Hepatocyte (in vitro differentiated cells): ENCODE measurements around the gene IGF2. TPM values are rescaled to one million over a fixed set of nuclear protein-coding genes. Genes with fewer than 3 reads are reported as not detected.

Experiments used
- DNase-seq: peaks from one replicate; pipeline ENCODE4 v3.0.0-alpha.2; 2016; ENCODE audit warnings: low spot score
- H2AFZ ChIP-seq: fragments of 200-600 bp; sonication (generic); 2 replicates; pipeline ENCODE4 v1.6.0; 2016; ENCODE audit warnings: antibody characterized with exemption, mild to moderate bottlenecking
- H3K27ac ChIP-seq: fragments of 200-600 bp; sonication (generic); 2 replicates; pipeline ENCODE4 v1.5.1; 2016; ENCODE audit warnings: mild to moderate bottlenecking
- H3K27me3 ChIP-seq: fragments of 200-600 bp; sonication (generic); 2 replicates; pipeline ENCODE4 v1.6.1; 2016
- H3K36me3 ChIP-seq: fragments of 200-600 bp; sonication (generic); replicated peaks from 2 replicates; pipeline ENCODE4 v1.5.1; 2016; ENCODE audit warnings: low read depth; ENCODE audit not compliant: insufficient read depth
- H3K4me1 ChIP-seq: fragments of 200-600 bp; sonication (generic); 2 replicates; pipeline ENCODE4 v1.5.1; 2016; ENCODE audit warnings: mild to moderate bottlenecking, moderate library complexity; ENCODE audit not compliant: insufficient read depth
- H3K4me2 ChIP-seq: fragments of 200-600 bp; sonication (generic); 2 replicates; pipeline ENCODE4 v1.6.0; 2016
- H3K4me3 ChIP-seq: fragments of 200-600 bp; sonication (generic); 2 replicates; pipeline ENCODE4 v1.5.1; 2016; ENCODE audit warnings: mild to moderate bottlenecking
- H3K79me2 ChIP-seq: fragments of 200-600 bp; sonication (generic); 2 replicates; pipeline ENCODE4 v1.6.0; 2017; ENCODE audit warnings: mild to moderate bottlenecking
- H3K9me2 ChIP-seq: fragments of 200-600 bp; sonication (generic); replicated peaks from 2 replicates; pipeline ENCODE4 v1.6.0; 2017; ENCODE audit warnings: mild to moderate bottlenecking; ENCODE audit not compliant: insufficient read depth
- H3K9me3 ChIP-seq: fragments of 200-600 bp; sonication (generic); 2 replicates; pipeline ENCODE4 v1.5.1; 2016; ENCODE audit warnings: low read depth, mild to moderate bottlenecking
- H4K20me1 ChIP-seq: fragments of 200-600 bp; sonication (generic); 2 replicates; pipeline ENCODE4 v1.6.0; 2016; ENCODE audit warnings: mild to moderate bottlenecking; ENCODE audit not compliant: insufficient read depth, poor library complexity, severe bottlenecking
- CTCF ChIP-seq: fragments of 200-600 bp; sonication (generic); IDR thresholded peaks from 2 replicates; pipeline ENCODE4 v1.5.1; 2016; ENCODE audit warnings: antibody characterized with exemption, mild to moderate bottlenecking; ENCODE audit not compliant: poor library complexity
- EZH2 ChIP-seq: fragments of 200-600 bp; sonication (generic); IDR thresholded peaks from 2 replicates; pipeline ENCODE4 v1.6.1; 2016; ENCODE audit warnings: antibody characterized with exemption, mild to moderate bottlenecking, borderline replicate concordance
- EZH2phosphoT487 ChIP-seq: fragments of 200-600 bp; sonication (generic); IDR thresholded peaks from one replicate; pipeline ENCODE4 v1.6.1; 2018; ENCODE audit warnings: antibody characterized with exemption, mild to moderate bottlenecking, low read depth, moderate library complexity; ENCODE audit not compliant: unreplicated experiment, severe bottlenecking
- WGBS: methylation state at CpG from one replicate; pipeline ENCODE4 v1.1.6; 2016; ENCODE audit warnings: low lambda C conversion rate; ENCODE audit errors: missing lambda C conversion rate; 5-methylcytosine and 5-hydroxymethylcytosine counted together
- polyA plus RNA-seq: library from polyadenylated mRNA; unstranded; fragments of >200 nt; fragmentation: Nextera tagmentation; extraction: Ambion mirVana; gene quantifications from 2 replicates; pipeline ENCODE4 v1.2.1, GENCODE V29; 2016
- total RNA-seq: library from RNA; depleted of rRNA; stranded (reverse); fragments of >200 nt; gene quantifications from 2 replicates; pipeline ENCODE4 v1.2.3, GENCODE V29; 2014

Gene IGF2
- total and polyA plus RNA-seq, 2 experiments from 2014 or later = 1,507 to 2,911 TPM

GRCh38 chr11:2114430-2115241 is 24.6 kb downstream of the IGF2 start:
- no peak overlapping the region for H2AFZ ChIP-seq
- DNase-seq = no peak
- no peaks in the 10 kb centered on the region for H3K9me2 ChIP-seq
- no peaks in the 10 kb centered on the region for H3K79me2 ChIP-seq
- no peaks in the 10 kb centered on the region for H3K36me3 ChIP-seq
- H3K4me2 ChIP-seq = no peak overlapping the region
- H3K4me3 ChIP-seq = no peak overlapping the region
- peaks cover 2% of the 10 kb centered on the region for H3K4me1 ChIP-seq
- H3K9me3 ChIP-seq = no peaks in the 10 kb centered on the region
- WGBS = 84% methylated on average over 32 of the region's 32 CpGs
- no peak for TF ChIP-seq CTCF
- no peak for TF ChIP-seq EZH2
- H3K27ac ChIP-seq = no peak overlapping the region
- H4K20me1 ChIP-seq = no peaks in the 10 kb centered on the region
- no peaks in the 10 kb centered on the region for H3K27me3 ChIP-seq

- Histone ChIP-seq H4K20me1 (no peaks in the 10 kb centered on the region), H3K9me2 (no peaks in the 10 kb centered on the region), H3K27me3 (no peaks in the 10 kb centered on the region), H3K36me3 (no peaks in the 10 kb centered on the region), H3K79me2 (no peaks in the 10 kb centered on the region), H3K4me2 (no peak overlapping the region), H3K27ac (no peak overlapping the region), H3K9me3 (no peaks in the 10 kb centered on the region), H2AFZ (no peak overlapping the region), H3K4me1 (peaks cover 6% of the 10 kb centered on the region), H3K4me3 (no peak overlapping the region)
- TF ChIP-seq CTCF = no peak
- TF ChIP-seq EZH2phosphoT487 = no peak
- no peak for TF ChIP-seq EZH2
- no peak for DNase-seq
- WGBS = 92% methylated on average over 11 of the region's 11 CpGs
These were observed 25.4 kb downstream of the IGF2 start for GRCh38 chr11:2113776-2114175.

GRCh38 chr11:2110521-2110920 is 28.7 kb downstream of the IGF2 start:
- H2AFZ ChIP-seq = no peak overlapping the region
- no peak for DNase-seq
- H3K4me1 ChIP-seq = peaks cover 6% of the 10 kb centered on the region
- no peaks in the 10 kb centered on the region for H3K27me3 ChIP-seq
- no peaks in the 10 kb centered on the region for H3K79me2 ChIP-seq
- H3K9me3 ChIP-seq = no peaks in the 10 kb centered on the region
- WGBS = 95% methylated on average over 12 of the region's 12 CpGs
- no peak overlapping the region for H3K4me2 ChIP-seq
- H3K9me2 ChIP-seq = no peaks in the 10 kb centered on the region
- TF ChIP-seq EZH2 = no peak
- TF ChIP-seq CTCF = no peak
- TF ChIP-seq EZH2phosphoT487 = no peak
- H3K4me3 ChIP-seq = no peak overlapping the region
- no peaks in the 10 kb centered on the region for H4K20me1 ChIP-seq
- no peak overlapping the region for H3K27ac ChIP-seq
- H3K36me3 ChIP-seq = no peaks in the 10 kb centered on the region
